Measurements from ENCODE around the gene EFCC1. TPM values are rescaled to one million over a fixed set of nuclear protein-coding genes. Genes with fewer than 3 reads are reported as not detected.

EFCC1 gene
- total and polyA plus RNA-seq, 2 donors from 2014 or later, result 2.4 to 3.7 TPM

DNA sequence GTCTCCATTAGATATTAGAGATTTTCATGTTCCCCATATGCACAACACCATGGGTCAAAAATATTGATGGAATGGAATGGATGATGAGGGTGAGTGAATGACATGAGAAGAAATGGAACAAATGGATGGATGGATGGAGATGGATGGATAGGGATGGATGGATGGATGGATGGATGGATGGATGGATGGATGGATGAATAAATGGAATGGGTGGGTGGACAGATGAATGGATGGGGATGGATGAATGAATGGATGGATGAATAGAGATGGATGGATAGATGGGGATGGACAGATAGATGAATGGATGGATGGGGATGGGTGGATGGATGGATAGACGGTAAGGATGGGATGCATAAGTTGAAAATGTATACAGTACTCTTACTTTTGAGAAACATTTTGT is 25.8 kb upstream of the EFCC1 start:
- H3K9me3 ChIP-seq (ENCODE audit: control insufficient read depth in 2 of 3, insufficient read depth in 1 of 3, low read length in 3 of 3), result no peaks in the 10 kb centered on the region
- DNase-seq, result no peak
- no peak for FAIRE-seq
- H3K9ac ChIP-seq (ENCODE audit: low read length in 3 of 3), result no peak overlapping the region
- intact Hi-C loops (cut with DNase I), result no loop called here
- H3K4me3 ChIP-seq (ENCODE audit: low read length in 3 of 3), result no peak overlapping the region
- H3K27me3 ChIP-seq (ENCODE audit: control insufficient read depth, insufficient read depth, low read length), result no peaks in the 10 kb centered on the region
- no peaks in the 10 kb centered on the region for H3K4me1 ChIP-seq (ENCODE audit: control insufficient read depth in 2 of 3, insufficient read depth in 2 of 3, low read depth in 1 of 3, low read length in 3 of 3)
- no peaks in the 10 kb centered on the region for H3K36me3 ChIP-seq (ENCODE audit: control insufficient read depth in 2 of 3, insufficient read depth in 3 of 3, low read length in 3 of 3)
- no peak overlapping the region for H3K27ac ChIP-seq (ENCODE audit: low read depth in 2 of 2, low read length in 2 of 2)
- no peak for TF ChIP-seq CTCF (IDR thresholded peaks at IDR 0.05; ENCODE audit: borderline replicate concordance, extremely low read depth, insufficient read depth)

DNA sequence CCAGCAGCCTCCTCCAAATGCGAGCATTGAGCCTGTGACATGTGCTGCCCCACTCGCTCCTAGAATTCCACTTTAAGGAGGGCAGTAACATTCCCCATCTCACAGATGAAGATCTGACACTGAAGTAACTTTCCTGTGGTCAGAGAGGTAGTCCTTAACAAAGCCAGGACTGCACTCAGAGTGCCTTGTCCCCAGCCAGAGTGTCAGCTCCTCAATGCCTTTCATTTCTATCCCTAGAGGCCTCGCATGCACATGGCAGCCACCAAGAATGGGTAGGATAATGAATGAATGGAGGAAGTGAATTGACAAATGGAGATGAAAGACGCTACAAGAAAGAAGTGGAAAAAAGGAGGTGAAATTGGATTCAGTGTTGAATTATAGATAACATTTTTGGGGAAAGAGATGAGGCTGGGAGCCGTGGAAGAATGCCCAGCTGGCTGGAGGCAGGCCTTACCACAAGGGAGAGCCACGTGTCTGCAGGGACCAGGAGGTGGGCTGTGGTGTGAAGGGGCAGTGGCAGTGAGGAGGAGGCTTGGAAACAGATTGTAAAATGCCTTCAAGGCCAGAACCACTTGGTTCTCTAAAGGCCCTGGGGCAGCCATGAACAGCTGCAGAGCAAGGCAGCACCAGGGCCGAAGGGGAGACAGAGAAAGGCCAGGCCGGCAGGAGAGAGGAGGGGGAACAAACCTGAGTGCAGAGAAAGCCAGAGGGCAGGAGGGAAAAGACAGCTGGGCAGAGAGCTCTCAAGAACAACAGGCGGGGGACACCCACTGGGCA is 17.6 kb upstream of the EFCC1 start:
- Histone ChIP-seq H3K36me3 (ENCODE audit: control insufficient read depth in 2 of 3, insufficient read depth in 3 of 3, low read length in 3 of 3) (no peaks in the 10 kb centered on the region), H3K27me3 (ENCODE audit: control insufficient read depth, insufficient read depth, low read length) (no peaks in the 10 kb centered on the region), H3K9ac (ENCODE audit: low read length in 3 of 3) (no peak overlapping the region), H3K4me1 (ENCODE audit: control insufficient read depth in 2 of 3, insufficient read depth in 2 of 3, low read depth in 1 of 3, low read length in 3 of 3) (no peaks in the 10 kb centered on the region), H3K27ac (ENCODE audit: low read depth in 2 of 2, low read length in 2 of 2) (no peak overlapping the region), H3K4me3 (ENCODE audit: low read length in 3 of 3) (no peak overlapping the region), H3K9me3 (ENCODE audit: control insufficient read depth in 2 of 3, insufficient read depth in 1 of 3, low read length in 3 of 3) (no peaks in the 10 kb centered on the region)
- intact Hi-C loops (cut with DNase I), result no loop called here
- TF ChIP-seq CTCF (IDR thresholded peaks at IDR 0.05; ENCODE audit: borderline replicate concordance, extremely low read depth, insufficient read depth), result no peak
- DNase-seq (no peak), FAIRE-seq (no peak)

- FAIRE-seq, result no peak
- no peak for TF ChIP-seq CTCF (IDR thresholded peaks at IDR 0.05; ENCODE audit: borderline replicate concordance, extremely low read depth, insufficient read depth)
- H3K4me3 ChIP-seq (ENCODE audit: low read length in 3 of 3), result no peak overlapping the region
- no peaks in the 10 kb centered on the region for H3K4me1 ChIP-seq (ENCODE audit: control insufficient read depth in 2 of 3, insufficient read depth in 2 of 3, low read depth in 1 of 3, low read length in 3 of 3)
- H3K27ac ChIP-seq (ENCODE audit: low read depth in 2 of 2, low read length in 2 of 2), result no peak overlapping the region
- DNase-seq, result no peak
- intact Hi-C loops (cut with DNase I), result no loop called here
- no peaks in the 10 kb centered on the region for H3K9me3 ChIP-seq (ENCODE audit: control insufficient read depth in 2 of 3, insufficient read depth in 1 of 3, low read length in 3 of 3)
- no peaks in the 10 kb centered on the region for H3K36me3 ChIP-seq (ENCODE audit: control insufficient read depth in 2 of 3, insufficient read depth in 3 of 3, low read length in 3 of 3)
- H3K9ac ChIP-seq (ENCODE audit: low read length in 3 of 3), result no peak overlapping the region
- H3K27me3 ChIP-seq (ENCODE audit: control insufficient read depth, insufficient read depth, low read length), result no peaks in the 10 kb centered on the region
Measured at GRCh38 chr3:128984596-128984995, 16.5 kb upstream of the EFCC1 start.
